ENCODE data around the gene TK2. TPM values are rescaled to one million over a fixed set of nuclear protein-coding genes. Genes with fewer than 3 reads are reported as not detected.

The TK2 gene
- total RNA-seq, 3 donors from 2014 or later = 33.1 to 98.4 (median 40.4) TPM

DNA sequence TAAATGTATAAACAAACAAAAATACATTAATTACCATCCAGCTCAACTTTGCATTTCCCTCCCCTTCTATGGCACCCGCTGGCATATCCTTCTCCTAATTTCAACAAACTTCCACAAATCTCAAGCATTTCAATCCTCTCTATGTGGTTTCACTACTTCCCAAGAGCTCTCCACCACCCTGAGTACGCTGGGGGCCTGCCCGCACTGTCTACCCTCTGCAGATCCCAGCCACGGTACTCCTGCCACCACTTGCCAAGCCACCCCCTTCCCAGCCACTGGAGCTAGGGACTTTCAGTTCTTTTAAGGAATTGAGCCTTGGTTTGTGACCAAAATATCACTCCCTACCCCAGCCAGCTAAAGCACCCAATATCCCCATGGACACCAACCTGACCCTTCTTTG lies 1.9 kb downstream of the TK2 start:
- Histone ChIP-seq H3K4me1 (no peaks in the 10 kb centered on the region), H3K27ac (peak overlapping the region; percentile 95 to 97), H3K4me3 (no peak overlapping the region), H3K9me3 (no peaks in the 10 kb centered on the region), H3K36me3 (no peaks in the 10 kb centered on the region), H3K27me3 (no peaks in the 10 kb centered on the region)
- TF ChIP-seq POLR2A (IDR thresholded peaks at IDR 0.05) (no peak), POLR2AphosphoS5 (IDR thresholded peaks at IDR 0.05) (no peak), CTCF (IDR thresholded peaks at IDR 0.05) (no peak)
- DNase-seq (ENCODE audit: low spot score in 2 of 2) = no peak
- intact Hi-C loops (cut with DNase I; ENCODE audit: low total_unique reads) = no loop called here

- intact Hi-C loops (cut with DNase I; ENCODE audit: low total_unique reads) = no loop called here
- Histone ChIP-seq H3K27ac (peak overlapping the region; percentile 95 to 97), H3K27me3 (no peaks in the 10 kb centered on the region), H3K36me3 (no peaks in the 10 kb centered on the region), H3K4me1 (no peaks in the 10 kb centered on the region), H3K9me3 (no peaks in the 10 kb centered on the region), H3K4me3 (no peak overlapping the region)
- DNase-seq (ENCODE audit: low spot score in 2 of 2) = no peak
- TF ChIP-seq POLR2A (IDR thresholded peaks at IDR 0.05) (no peak), CTCF (IDR thresholded peaks at IDR 0.05) (no peak), POLR2AphosphoS5 (IDR thresholded peaks at IDR 0.05) (no peak)
Measured at GRCh38 chr16:66547101-66547989, 2.6 kb downstream of the TK2 start.

- intact Hi-C loops (cut with DNase I; ENCODE audit: low total_unique reads) = no loop called here
- Histone ChIP-seq H3K4me3 (no peak overlapping the region), H3K4me1 (no peaks in the 10 kb centered on the region), H3K27me3 (no peaks in the 10 kb centered on the region), H3K9me3 (no peaks in the 10 kb centered on the region), H3K36me3 (no peaks in the 10 kb centered on the region), H3K27ac (no peak overlapping the region)
- no peak for DNase-seq (ENCODE audit: low spot score in 2 of 2)
- TF ChIP-seq POLR2A (IDR thresholded peaks at IDR 0.05) (no peak), POLR2AphosphoS5 (IDR thresholded peaks at IDR 0.05) (no peak), CTCF (IDR thresholded peaks at IDR 0.05) (no peak)
Measured at GRCh38 chr16:66544016-66544757, 5.7 kb downstream of the TK2 start.

DNA sequence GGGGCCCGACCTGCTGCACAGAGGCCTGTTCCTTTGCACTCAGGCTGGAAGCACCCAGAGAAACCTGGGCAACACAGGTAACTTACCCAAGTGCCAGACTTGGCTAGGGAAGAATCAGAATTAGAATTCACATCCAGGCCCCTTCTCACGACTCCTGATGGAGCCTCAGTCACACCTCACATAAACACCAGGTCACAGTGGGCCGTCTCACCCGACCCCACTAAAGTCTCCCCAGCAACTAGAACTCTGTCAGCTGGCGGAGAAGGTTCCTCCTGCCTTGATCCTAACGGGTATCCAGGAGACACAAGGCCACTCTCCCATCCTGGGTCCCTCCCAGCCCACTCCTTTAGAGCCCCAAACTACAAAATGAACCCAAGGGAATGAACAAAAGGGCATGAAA lies 6.4 kb downstream of the TK2 start:
- H3K9me3 ChIP-seq = no peaks in the 10 kb centered on the region
- intact Hi-C loops (cut with DNase I; ENCODE audit: low total_unique reads) = no loop called here
- no peaks in the 10 kb centered on the region for H3K36me3 ChIP-seq

More for the DNA sequence above, 6.4 kb downstream of the TK2 start:
- no peak for DNase-seq (ENCODE audit: low spot score in 2 of 2)
- H3K27ac ChIP-seq = no peak overlapping the region
- H3K4me1 ChIP-seq = no peaks in the 10 kb centered on the region
- TF ChIP-seq POLR2AphosphoS5 (IDR thresholded peaks at IDR 0.05) = no peak
- no peak for TF ChIP-seq POLR2A (IDR thresholded peaks at IDR 0.05)
- TF ChIP-seq CTCF (IDR thresholded peaks at IDR 0.05) = no peak
- no peak overlapping the region for H3K4me3 ChIP-seq
- no peaks in the 10 kb centered on the region for H3K27me3 ChIP-seq

Data from breast epithelium (tissue), 4 donors.